Activated CD4-positive, alpha-beta T cell treated with anti-CD3 and anti-CD28 coated beads for 48 hours (primary cell): ENCODE measurements around the gene MEIS2.

Experiments
- DNase-seq: peaks from one replicate; pipeline ENCODE4 v3.0.0-alpha.2; 2020

Gene MEIS2

GRCh38 chr15:37112171-37112570, 11.8 kb upstream of the MEIS2 start:
- no peak for DNase-seq

- no peak for DNase-seq
These were observed 11.0 kb upstream of the MEIS2 start for GRCh38 chr15:37111427-37111717.

- no peak for DNase-seq
These were observed 9.7 kb upstream of the MEIS2 start for GRCh38 chr15:37109872-37110572.

GRCh38 chr15:37109168-37109871, 9.0 kb upstream of the MEIS2 start:
- DNase-seq = no peak

GRCh38 chr15:37108381-37109167, 8.2 kb upstream of the MEIS2 start:
- no peak for DNase-seq

- no peak for DNase-seq
These were observed 7.5 kb upstream of the MEIS2 start for GRCh38 chr15:37107744-37108380.

GRCh38 chr15:37107071-37107743, 6.9 kb upstream of the MEIS2 start:
- DNase-seq = no peak

GRCh38 chr15:37106490-37107001, 6.2 kb upstream of the MEIS2 start:
- DNase-seq = no peak

- DNase-seq = no peak
These were observed 5.5 kb upstream of the MEIS2 start for GRCh38 chr15:37105889-37106288.

- no peak for DNase-seq
These were observed 4.7 kb upstream of the MEIS2 start for GRCh38 chr15:37105029-37105428.

GRCh38 chr15:37104424-37104981, 4.2 kb upstream of the MEIS2 start:
- DNase-seq = no peak

- DNase-seq = no peak
These were observed 3.4 kb upstream of the MEIS2 start for GRCh38 chr15:37103475-37104423.

- DNase-seq = no peak
These were observed 2.8 kb upstream of the MEIS2 start for GRCh38 chr15:37103163-37103435.

GRCh38 chr15:37102305-37103162, 2.2 kb upstream of the MEIS2 start:
- no peak for DNase-seq

GRCh38 chr15:37101980-37102304, 1.6 kb upstream of the MEIS2 start:
- no peak for DNase-seq

- no peak for DNase-seq
These were observed 542 bp upstream of the MEIS2 start for GRCh38 chr15:37100966-37101215.

- DNase-seq = no peak
These were observed 835 bp downstream of the MEIS2 start for GRCh38 chr15:37099319-37100108.

GRCh38 chr15:37098468-37099318, 1.7 kb downstream of the MEIS2 start:
- DNase-seq = peak; percentile 37
